K562 (cell line): ENCODE measurements around the gene GVQW3. TPM values are rescaled to one million over a fixed set of nuclear protein-coding genes. Genes with fewer than 3 reads are reported as not detected.
A peak's percentile ranks its signal among the peaks of the same experiment; 100 is the strongest.

Experiments used
- BCOR ChIP-seq: fragments of 450-650 bp; IDR thresholded peaks from 2 replicates; pipeline ENCODE4 v1.6.1; 2016
- FOXK2 ChIP-seq, 2 experiments: fragments of 450-650 bp; IDR thresholded peaks in 1 of 2; conservative IDR thresholded peaks in 1 of 2; 2 replicates each; pipeline ENCODE4 v1.6.1; 2016; ENCODE audit warnings: low read depth in 2 of 2, mild to moderate bottlenecking in 1 of 2
- HDAC1 ChIP-seq, 2 experiments: fragments of 450-650 bp; IDR thresholded peaks; 2 replicates each; pipeline ENCODE4 v1.6.1; 2016 to 2017; ENCODE audit warnings: inconsistent platforms in 1 of 2, mild to moderate bottlenecking in 1 of 2, moderate library complexity in 1 of 2
- LCOR ChIP-seq: sonication (generic); formaldehyde crosslinking; IDR thresholded peaks from 2 replicates; pipeline ENCODE4 v1.8.0; 2022; ENCODE audit warnings: mild to moderate bottlenecking, missing genetic modification reagents
- MYC ChIP-seq, 2 experiments: fragments of 250-450 bp in 1 of 2; sonication (Bioruptor Pico) in 1 of 2; IDR thresholded peaks; 2 replicates each; pipeline versions ENCODE4 v1.5.1 to v1.6.1; 2012 to 2021; ENCODE audit warnings: low read depth in 2 of 2, borderline replicate concordance in 1 of 2, improper control_type of control experiment in 1 of 2, low read length in 1 of 2, mild to moderate bottlenecking in 1 of 2, moderate library complexity in 1 of 2
- POLR2G ChIP-seq: fragments of 200-400 bp; formaldehyde crosslinking; IDR thresholded peaks from 2 replicates; pipeline ENCODE4 v1.6.1; 2017; ENCODE audit warnings: low read depth, mild to moderate bottlenecking, antibody characterized with exemption, low read length, moderate library complexity
- RBM25 ChIP-seq: fragments of 200-400 bp; formaldehyde crosslinking; IDR thresholded peaks from 2 replicates; pipeline ENCODE4 v1.6.1; 2018; ENCODE audit warnings: low read length, low read depth, moderate library complexity; ENCODE audit not compliant: severe bottlenecking
- SAP30 ChIP-seq: fragments of 200-600 bp; sonication (generic); IDR thresholded peaks from 2 replicates; pipeline ENCODE4 v1.6.1; 2012; ENCODE audit warnings: borderline replicate concordance, low read depth, mild to moderate bottlenecking, moderate library complexity, low read length, control low read depth, inconsistent platforms; ENCODE audit not compliant: insufficient read depth, poor library complexity, severe bottlenecking
- SIN3A ChIP-seq, 2 experiments: fragments of 150-350 bp in 1 of 2; IDR thresholded peaks; 2 replicates each; pipeline ENCODE4 v1.6.1; 2011 to 2016; ENCODE audit warnings: borderline replicate concordance in 2 of 2, low read depth in 2 of 2, low read length in 2 of 2, mild to moderate bottlenecking in 2 of 2, moderate library complexity in 2 of 2; ENCODE audit not compliant: control insufficient read depth in 1 of 2
- SMARCA5 ChIP-seq: fragments of 450-650 bp; IDR thresholded peaks from 2 replicates; pipeline ENCODE4 v1.6.1; 2016
- SPI1 ChIP-seq: IDR thresholded peaks from 2 replicates; pipeline ENCODE4 v1.6.1; 2011; ENCODE audit warnings: low read depth, low read length, control low read depth, borderline replicate concordance
- ZNF79 ChIP-seq: fragments of 250-450 bp; sonication (Bioruptor Pico); IDR thresholded peaks from 2 replicates; pipeline ENCODE4 v1.4.0; 2020; ENCODE audit warnings: low read depth, mild to moderate bottlenecking, moderate library complexity
- polyA plus RNA-seq, 8 experiments: library from polyadenylated mRNA; depleted of rRNA in 4 of 8; stranded (reverse) in 5 of 8; unstranded in 3 of 8; fragments of >200 nt; fragmentation: Nextera tagmentation in 2 of 8; fragmentation: Illumina TruSeq in 1 of 8; extraction: Ambion mirVana in 2 of 8; extraction: Trizol in 1 of 8; gene quantifications; 2 replicates each; pipeline versions ENCODE4 v1.2.1 to v1.2.3, GENCODE V29; 2011 to 2014; ENCODE audit warnings: inconsistent platforms in 1 of 8, missing spikeins in 1 of 8
- total RNA-seq, 7 experiments: library from RNA; depleted of rRNA in 6 of 7; stranded (reverse); fragments of >200 nt in 6 of 7; fragmentation: Illumina TruSeq in 2 of 7; extraction: Trizol in 2 of 7; gene quantifications; 2 replicates each; pipeline versions ENCODE4 v1.2.1 to v1.2.3, GENCODE V29; 2011 to 2021; ENCODE audit warnings: low replicate concordance in 1 of 7
- TF ChIP-seq, protein P1 (sequence below), 2 experiments: fragments of 450-650 bp; IDR thresholded peaks; 2 replicates each; pipeline ENCODE4 v1.6.1; 2016; ENCODE audit warnings: mild to moderate bottlenecking in 2 of 2, borderline replicate concordance in 1 of 2, low read depth in 1 of 2, moderate library complexity in 1 of 2
- TF ChIP-seq, protein P2 (sequence below), 2 experiments: fragments of 450-650 bp; conservative IDR thresholded peaks; 2 replicates each; pipeline ENCODE4 v1.6.1; 2017; ENCODE audit warnings: mild to moderate bottlenecking in 2 of 2, moderate library complexity in 2 of 2

The GVQW3 gene
- total and polyA plus RNA-seq, 9 of the 15 experiments (the other 6 are each of a cell fraction or from before 2014, with no cell fraction given) = 0.66 to 5.7 (median 2.1) TPM

DNA sequence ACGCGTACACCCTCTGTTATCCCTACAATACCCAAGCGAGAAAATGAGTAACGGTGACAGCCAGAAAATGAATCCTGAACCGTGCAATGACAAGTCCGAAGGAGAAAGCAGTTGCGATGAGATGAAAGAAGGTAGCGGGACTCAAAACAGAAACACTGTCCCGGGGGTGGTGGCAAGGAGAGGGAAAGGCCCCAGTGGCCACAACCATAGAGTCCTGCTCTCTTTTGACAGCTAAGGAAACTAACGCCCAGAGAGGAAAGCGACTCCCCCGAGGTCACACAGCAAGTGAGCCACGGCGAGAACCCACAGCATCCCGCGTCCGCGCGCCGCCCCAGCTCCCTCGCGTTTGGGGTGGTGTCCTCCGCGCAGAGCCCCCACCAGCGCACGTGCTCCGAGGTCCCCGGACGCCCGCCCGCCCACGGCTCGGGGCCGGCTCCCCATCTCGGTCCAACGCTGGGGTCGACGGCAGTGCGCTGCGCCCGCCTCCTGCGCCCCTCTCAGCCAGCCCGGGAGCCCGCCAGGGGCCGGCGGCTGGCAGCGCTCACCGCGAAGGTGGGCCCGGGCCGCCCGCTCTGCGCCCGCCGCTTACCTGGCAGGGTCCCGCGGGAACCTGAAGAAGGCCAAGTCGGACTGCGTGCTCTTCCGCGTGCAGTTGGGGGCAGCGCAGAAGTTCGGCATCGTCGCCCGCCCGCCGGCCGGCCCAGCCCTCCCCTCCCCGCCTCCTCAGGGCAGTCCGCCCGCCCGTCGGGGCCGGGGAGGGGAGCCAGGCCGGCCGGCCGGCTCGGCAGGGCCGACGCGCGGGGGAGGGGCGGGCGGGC lies 755 bp upstream of the GVQW3 start (continued):
- TF ChIP-seq POLR2G (peak; percentile 76; the same call in 1 of the 2 replicates), RBM25 (peak; percentile 83), LCOR (peak; percentile 52; the same call in 1 of the 2 replicates), FOXK2 (conservative IDR thresholded peaks at IDR 0.05 in 1 of 2, IDR thresholded peaks at IDR 0.05 in 1 of 2; ENCODE audit: low read depth in 2 of 2) (0 out of 4 replicates have a peak, but pooled peaks of 1 of the 2 experiments have one; percentile 14), BCOR (peak; percentile 69), MYC (IDR thresholded peaks at IDR 0.05; ENCODE audit: low read depth, low read length) (peak; percentile 41; the same call in 1 of the 2 replicates), MYC (CRISPR knock-in tag; IDR thresholded peaks at IDR 0.05; ENCODE audit: borderline replicate concordance, low read depth) (no peak), SAP30 (peak; percentile 73), HDAC1 (IDR thresholded peaks at IDR 0.05) (no peak), ZNF79 (CRISPR knock-in tag) (no peak), SMARCA5 (0 out of 2 replicates have a peak, but pooled peaks have one; percentile 42), SIN3A (IDR thresholded peaks at IDR 0.05; ENCODE audit: borderline replicate concordance in 2 of 2, control insufficient read depth in 1 of 2, low read depth in 2 of 2, low read length in 2 of 2) (0 out of 4 replicates have a peak, but pooled peaks of 1 of the 2 experiments have one; percentile 33), SPI1 (no peak)
- TF ChIP-seq, protein P1, sequence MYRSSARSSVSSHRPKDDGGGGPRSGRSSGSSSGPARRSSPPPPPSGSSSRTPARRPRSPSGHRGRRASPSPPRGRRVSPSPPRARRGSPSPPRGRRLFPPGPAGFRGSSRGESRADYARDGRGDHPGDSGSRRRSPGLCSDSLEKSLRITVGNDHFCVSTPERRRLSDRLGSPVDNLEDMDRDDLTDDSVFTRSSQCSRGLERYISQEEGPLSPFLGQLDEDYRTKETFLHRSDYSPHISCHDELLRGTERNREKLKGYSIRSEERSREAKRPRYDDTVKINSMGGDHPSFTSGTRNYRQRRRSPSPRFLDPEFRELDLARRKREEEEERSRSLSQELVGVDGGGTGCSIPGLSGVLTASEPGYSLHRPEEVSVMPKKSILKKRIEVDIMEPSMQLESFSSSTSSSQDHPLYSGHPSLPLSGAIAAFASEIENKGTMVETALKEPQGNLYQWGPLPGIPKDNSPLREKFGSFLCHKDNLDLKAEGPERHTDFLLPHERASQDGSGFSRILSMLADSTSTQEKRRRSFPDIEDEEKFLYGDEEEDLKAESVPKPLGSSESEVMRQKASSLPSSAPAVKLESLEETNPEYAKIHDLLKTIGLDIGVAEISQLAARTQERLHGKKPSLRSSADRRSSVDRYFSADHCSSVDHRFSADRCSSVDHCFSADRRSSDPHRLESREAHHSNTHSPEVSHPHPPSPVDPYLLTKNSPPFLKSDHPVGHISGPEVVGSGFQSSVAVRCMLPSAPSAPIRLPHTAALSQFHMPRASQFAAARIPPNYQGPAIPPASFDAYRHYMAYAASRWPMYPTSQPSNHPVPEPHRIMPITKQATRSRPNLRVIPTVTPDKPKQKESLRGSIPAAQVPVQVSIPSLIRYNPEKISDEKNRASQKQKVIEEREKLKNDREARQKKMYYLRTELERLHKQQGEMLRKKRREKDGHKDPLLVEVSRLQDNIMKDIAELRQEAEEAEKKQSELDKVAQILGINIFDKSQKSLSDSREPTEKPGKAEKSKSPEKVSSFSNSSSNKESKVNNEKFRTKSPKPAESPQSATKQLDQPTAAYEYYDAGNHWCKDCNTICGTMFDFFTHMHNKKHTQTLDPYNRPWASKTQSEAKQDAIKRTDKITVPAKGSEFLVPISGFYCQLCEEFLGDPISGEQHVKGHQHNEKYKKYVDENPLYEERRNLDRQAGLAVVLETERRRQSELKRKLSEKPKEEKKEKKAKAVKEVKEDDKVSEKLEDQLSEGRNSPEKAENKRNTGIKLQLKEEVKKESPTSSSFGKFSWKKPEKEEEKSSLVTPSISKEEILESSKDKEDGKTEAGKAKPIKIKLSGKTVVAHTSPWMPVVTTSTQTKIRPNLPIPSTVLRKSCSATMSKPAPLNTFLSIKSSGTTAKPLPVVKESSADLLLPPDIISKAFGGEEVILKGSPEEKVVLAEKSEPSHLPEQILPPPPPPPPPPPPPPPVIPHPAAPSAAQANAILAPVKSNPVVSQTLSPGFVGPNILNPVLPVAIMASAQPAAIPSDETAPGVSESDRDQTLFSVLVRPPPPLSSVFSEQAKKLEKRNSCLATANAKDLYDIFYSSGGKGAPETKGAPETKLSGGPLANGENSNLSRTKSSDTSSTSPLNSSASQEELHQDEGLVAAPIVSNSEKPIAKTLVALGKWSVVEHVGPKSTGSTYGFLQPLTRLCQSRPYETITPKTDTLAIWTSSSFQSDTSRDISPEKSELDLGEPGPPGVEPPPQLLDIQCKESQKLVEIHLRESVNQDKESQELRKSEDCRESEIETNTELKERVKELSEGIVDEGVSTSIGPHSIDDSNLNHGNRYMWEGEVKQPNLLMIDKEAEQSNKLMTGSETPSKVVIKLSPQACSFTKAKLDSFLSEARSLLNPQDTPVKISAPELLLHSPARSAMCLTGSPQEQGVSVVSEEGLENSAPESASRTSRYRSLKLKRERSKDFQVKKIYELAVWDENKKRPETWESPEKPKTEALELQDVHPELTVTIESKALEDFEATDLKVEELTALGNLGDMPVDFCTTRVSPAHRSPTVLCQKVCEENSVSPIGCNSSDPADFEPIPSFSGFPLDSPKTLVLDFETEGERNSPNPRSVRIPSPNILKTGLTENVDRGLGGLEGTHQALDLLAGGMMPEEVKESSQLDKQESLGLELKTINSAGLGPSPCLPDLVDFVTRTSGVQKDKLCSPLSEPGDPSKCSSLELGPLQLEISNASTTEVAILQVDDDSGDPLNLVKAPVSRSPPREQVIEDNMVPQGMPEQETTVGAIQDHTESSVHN (IDR thresholded peaks at IDR 0.05; ENCODE audit: borderline replicate concordance in 1 of 2, low read depth in 1 of 2) = no peak
- TF ChIP-seq, protein P2, sequence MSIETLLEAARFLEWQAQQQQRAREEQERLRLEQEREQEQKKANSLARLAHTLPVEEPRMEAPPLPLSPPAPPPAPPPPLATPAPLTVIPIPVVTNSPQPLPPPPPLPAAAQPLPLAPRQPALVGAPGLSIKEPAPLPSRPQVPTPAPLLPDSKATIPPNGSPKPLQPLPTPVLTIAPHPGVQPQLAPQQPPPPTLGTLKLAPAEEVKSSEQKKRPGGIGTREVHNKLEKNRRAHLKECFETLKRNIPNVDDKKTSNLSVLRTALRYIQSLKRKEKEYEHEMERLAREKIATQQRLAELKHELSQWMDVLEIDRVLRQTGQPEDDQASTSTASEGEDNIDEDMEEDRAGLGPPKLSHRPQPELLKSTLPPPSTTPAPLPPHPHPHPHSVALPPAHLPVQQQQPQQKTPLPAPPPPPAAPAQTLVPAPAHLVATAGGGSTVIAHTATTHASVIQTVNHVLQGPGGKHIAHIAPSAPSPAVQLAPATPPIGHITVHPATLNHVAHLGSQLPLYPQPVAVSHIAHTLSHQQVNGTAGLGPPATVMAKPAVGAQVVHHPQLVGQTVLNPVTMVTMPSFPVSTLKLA (conservative IDR thresholded peaks at IDR 0.05) = peak; percentile 25 to 55; a peak in 3 of 4 replicates
